ENCODE measurements around the gene ECE1.

Gene ECE1

DNA sequence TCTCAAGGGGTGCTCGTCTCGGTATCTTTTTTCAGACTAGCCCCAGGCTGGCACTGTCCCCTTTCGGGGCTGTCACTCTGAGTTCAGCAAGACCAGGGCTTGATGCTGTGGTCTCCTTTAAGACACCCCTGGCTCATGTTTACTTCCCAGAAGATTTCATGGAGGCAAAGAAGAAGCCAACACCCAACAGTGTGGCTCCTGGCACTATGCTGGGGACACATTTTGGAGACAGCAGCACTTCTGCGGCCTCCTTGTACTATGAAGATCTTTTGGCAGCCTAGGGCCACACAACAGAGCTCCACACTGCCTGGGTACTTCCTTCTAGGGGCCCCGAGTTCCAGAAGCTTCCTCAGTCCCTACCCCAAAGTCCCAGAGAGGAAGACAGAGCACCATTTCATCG, 24.6 kb downstream of the ECE1 start:
- Histone ChIP-seq H3K4me2 (ENCODE audit: low read depth, low read length, poor library complexity, severe bottlenecking) (no peak overlapping the region), H3K9me2 (replicated peaks; ENCODE audit: insufficient read depth, low read length) (no peaks in the 10 kb centered on the region), H3K36me3 (ENCODE audit: low read length) (0 out of 2 replicates have a peak, but pooled peaks cover 3% of the 10 kb centered on the region), H3K27me3 (ENCODE audit: low read length) (no peaks in the 10 kb centered on the region), H2AFZ (ENCODE audit: low read depth, low read length, severe bottlenecking) (no peak overlapping the region), H3F3A (ENCODE audit: insufficient read depth) (no peaks in the 10 kb centered on the region), H3K9me3 (ENCODE audit: insufficient read depth, low read length) (no peaks in the 10 kb centered on the region), H3K4me3 (ENCODE audit: insufficient read depth, low read length, poor library complexity, severe bottlenecking) (no peak overlapping the region), H4K20me1 (ENCODE audit: low read depth, low read length) (no peaks in the 10 kb centered on the region), H3K27ac (ENCODE audit: low read depth, low read length) (no peak overlapping the region), H3K9ac (ENCODE audit: low read length) (no peak overlapping the region), H3K79me2 (ENCODE audit: insufficient read depth, low read length) (no peaks in the 10 kb centered on the region)
- TF ChIP-seq EZH2phosphoT487 (conservative IDR thresholded peaks at IDR 0.05; ENCODE audit: low read length), result no peak
- TF ChIP-seq, protein P1, sequence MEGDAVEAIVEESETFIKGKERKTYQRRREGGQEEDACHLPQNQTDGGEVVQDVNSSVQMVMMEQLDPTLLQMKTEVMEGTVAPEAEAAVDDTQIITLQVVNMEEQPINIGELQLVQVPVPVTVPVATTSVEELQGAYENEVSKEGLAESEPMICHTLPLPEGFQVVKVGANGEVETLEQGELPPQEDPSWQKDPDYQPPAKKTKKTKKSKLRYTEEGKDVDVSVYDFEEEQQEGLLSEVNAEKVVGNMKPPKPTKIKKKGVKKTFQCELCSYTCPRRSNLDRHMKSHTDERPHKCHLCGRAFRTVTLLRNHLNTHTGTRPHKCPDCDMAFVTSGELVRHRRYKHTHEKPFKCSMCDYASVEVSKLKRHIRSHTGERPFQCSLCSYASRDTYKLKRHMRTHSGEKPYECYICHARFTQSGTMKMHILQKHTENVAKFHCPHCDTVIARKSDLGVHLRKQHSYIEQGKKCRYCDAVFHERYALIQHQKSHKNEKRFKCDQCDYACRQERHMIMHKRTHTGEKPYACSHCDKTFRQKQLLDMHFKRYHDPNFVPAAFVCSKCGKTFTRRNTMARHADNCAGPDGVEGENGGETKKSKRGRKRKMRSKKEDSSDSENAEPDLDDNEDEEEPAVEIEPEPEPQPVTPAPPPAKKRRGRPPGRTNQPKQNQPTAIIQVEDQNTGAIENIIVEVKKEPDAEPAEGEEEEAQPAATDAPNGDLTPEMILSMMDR (IDR thresholded peaks at IDR 0.05; ENCODE audit: insufficient read depth, low read length, poor library complexity, severe bottlenecking), result no peak

DNA sequence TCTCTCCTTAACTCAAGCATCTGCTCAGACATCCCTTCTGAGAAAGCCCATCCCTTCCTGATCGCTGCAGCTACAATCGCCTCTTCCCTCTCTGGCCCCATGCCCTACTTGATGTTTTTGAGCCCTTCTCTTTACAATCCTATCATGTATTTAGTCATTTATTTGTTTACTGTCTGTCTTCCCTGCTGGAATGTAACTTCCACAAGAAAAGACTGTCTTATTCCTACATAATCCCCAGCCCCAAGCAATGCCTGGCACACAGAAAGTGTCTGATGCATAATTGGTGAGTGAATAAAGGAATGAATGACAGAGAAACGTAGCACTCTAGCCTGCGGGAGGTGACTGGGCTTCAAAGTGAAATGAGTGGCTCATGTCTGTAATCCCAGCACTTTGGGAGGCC, 25.4 kb downstream of the ECE1 start:
- H3F3A ChIP-seq (ENCODE audit: insufficient read depth), result no peaks in the 10 kb centered on the region
- no peak for TF ChIP-seq EZH2phosphoT487 (conservative IDR thresholded peaks at IDR 0.05; ENCODE audit: low read length)
- TF ChIP-seq, protein P1 (IDR thresholded peaks at IDR 0.05; ENCODE audit: insufficient read depth, low read length, poor library complexity, severe bottlenecking), result no peak
- no peak overlapping the region for H3K4me2 ChIP-seq (ENCODE audit: low read depth, low read length, poor library complexity, severe bottlenecking)
- H3K27ac ChIP-seq (ENCODE audit: low read depth, low read length), result no peak overlapping the region
- H3K79me2 ChIP-seq (ENCODE audit: insufficient read depth, low read length), result no peaks in the 10 kb centered on the region
- H3K9me3 ChIP-seq (ENCODE audit: insufficient read depth, low read length), result no peaks in the 10 kb centered on the region
- H3K27me3 ChIP-seq (ENCODE audit: low read length), result no peaks in the 10 kb centered on the region
- H2AFZ ChIP-seq (ENCODE audit: low read depth, low read length, severe bottlenecking), result no peak overlapping the region
- no peak overlapping the region for H3K9ac ChIP-seq (ENCODE audit: low read length)
- H3K9me2 ChIP-seq (replicated peaks; ENCODE audit: insufficient read depth, low read length), result no peaks in the 10 kb centered on the region
- 0 out of 2 replicates have a peak, but pooled peaks cover 3% of the 10 kb centered on the region for H3K36me3 ChIP-seq (ENCODE audit: low read length)
- H4K20me1 ChIP-seq (ENCODE audit: low read depth, low read length), result no peaks in the 10 kb centered on the region
- no peak overlapping the region for H3K4me3 ChIP-seq (ENCODE audit: insufficient read depth, low read length, poor library complexity, severe bottlenecking)

DNA sequence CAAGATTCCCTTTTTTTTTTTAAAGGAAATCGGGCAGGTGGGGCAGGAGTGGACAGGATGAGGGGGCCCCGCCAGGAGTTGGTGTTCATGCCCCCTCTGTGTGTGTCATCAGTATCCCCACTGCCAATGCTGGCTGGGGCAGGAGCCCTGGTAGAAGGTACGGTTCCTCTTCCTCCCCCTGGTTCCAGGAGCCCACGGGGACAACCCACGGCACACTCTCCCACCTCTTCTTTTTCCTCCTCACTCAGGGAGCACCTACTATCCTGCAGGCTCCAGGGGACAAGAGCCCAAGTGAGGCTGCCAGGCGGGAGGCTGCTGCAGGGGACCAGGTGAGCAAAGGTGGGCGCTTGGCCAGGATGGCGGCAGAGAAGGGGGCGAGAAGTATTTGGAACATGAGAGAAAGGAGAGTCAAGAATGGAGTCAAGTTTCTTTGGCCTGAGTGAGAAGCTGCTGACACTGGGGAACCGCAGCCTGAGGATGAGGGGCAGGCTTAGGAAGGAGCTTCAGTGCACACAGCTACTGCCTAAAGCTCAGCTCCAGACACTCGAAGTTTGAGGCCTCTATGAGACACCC, 26.5 kb downstream of the ECE1 start:
- H3K9me3 ChIP-seq (ENCODE audit: insufficient read depth, low read length), result no peaks in the 10 kb centered on the region
- no peaks in the 10 kb centered on the region for H3F3A ChIP-seq (ENCODE audit: insufficient read depth)
- TF ChIP-seq, protein P1 (IDR thresholded peaks at IDR 0.05; ENCODE audit: insufficient read depth, low read length, poor library complexity, severe bottlenecking), result no peak
- no peak for TF ChIP-seq EZH2phosphoT487 (conservative IDR thresholded peaks at IDR 0.05; ENCODE audit: low read length)
- H4K20me1 ChIP-seq (ENCODE audit: low read depth, low read length), result no peaks in the 10 kb centered on the region
- no peak overlapping the region for H3K9ac ChIP-seq (ENCODE audit: low read length)
- no peak overlapping the region for H3K4me3 ChIP-seq (ENCODE audit: insufficient read depth, low read length, poor library complexity, severe bottlenecking)
- no peak overlapping the region for H2AFZ ChIP-seq (ENCODE audit: low read depth, low read length, severe bottlenecking)
- H3K36me3 ChIP-seq (ENCODE audit: low read length), result 0 out of 2 replicates have a peak, but pooled peaks cover 3% of the 10 kb centered on the region
- H3K27me3 ChIP-seq (ENCODE audit: low read length), result no peaks in the 10 kb centered on the region
- no peak overlapping the region for H3K4me2 ChIP-seq (ENCODE audit: low read depth, low read length, poor library complexity, severe bottlenecking)
- H3K9me2 ChIP-seq (replicated peaks; ENCODE audit: insufficient read depth, low read length), result no peaks in the 10 kb centered on the region
- H3K79me2 ChIP-seq (ENCODE audit: insufficient read depth, low read length), result no peaks in the 10 kb centered on the region
- no peak overlapping the region for H3K27ac ChIP-seq (ENCODE audit: low read depth, low read length)

Measured in SU-DHL-6 (cell line).